ENCODE results near the gene ANAPC2.
"Not testable (repeated sequence)": the region's sequence is repeated elsewhere in the genome, so short reads cannot be mapped to it uniquely, and the experiment has no call there.

The ANAPC2 gene

DNA sequence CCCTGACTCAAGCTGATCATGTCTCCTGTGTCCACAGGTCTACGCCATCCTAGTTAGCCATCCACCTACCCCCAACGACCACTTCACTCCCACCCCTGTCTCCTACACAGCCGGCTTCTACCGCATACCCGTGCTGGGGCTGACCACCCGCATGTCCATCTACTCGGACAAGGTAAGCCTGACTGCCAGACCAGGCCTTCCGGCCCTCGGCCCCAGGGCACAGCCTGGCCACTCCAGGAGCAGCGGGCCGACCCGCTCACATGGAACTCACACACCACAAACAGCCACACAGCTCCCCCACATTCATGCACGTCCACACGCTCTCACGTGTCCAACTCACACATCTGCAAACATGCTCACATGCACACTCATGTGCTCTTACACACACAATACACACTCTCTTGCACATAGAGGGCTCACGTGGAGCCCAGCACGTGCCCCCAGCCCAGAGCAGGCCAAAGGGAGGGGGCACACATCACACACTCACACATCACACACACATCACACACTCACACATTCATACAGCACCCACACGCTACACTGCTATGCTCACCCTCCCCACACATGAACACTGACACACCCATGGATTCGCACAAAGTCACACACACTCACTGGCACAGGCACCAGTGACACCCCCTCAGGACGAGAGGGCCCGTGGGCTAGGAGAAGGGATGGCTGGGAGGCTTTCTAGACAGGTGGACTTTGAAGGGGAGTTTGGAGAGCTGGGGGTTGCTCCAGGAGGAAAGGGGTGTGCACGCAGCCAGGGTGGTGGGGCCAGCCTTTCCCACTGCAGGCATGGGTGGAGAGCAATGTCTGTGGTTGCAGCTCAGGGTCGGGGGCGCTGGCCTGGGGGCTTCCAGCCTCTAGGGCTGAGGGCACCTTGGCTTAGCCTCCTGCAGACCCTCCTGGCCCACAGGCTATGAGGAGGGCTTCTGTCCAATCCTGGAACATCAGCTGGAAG lies 46.1 kb downstream of the ANAPC2 start:
- intact Hi-C loops (cut with DNase I) = no loop called here
- peak in 3 of 42 donors; percentile 30 to 58 (median 49) for DNase-seq

GRCh38 chr9:137141050-137141810 lies 47.1 kb downstream of the ANAPC2 start:
- intact Hi-C loops (cut with DNase I) = no loop called here
- no peak for DNase-seq

DNA sequence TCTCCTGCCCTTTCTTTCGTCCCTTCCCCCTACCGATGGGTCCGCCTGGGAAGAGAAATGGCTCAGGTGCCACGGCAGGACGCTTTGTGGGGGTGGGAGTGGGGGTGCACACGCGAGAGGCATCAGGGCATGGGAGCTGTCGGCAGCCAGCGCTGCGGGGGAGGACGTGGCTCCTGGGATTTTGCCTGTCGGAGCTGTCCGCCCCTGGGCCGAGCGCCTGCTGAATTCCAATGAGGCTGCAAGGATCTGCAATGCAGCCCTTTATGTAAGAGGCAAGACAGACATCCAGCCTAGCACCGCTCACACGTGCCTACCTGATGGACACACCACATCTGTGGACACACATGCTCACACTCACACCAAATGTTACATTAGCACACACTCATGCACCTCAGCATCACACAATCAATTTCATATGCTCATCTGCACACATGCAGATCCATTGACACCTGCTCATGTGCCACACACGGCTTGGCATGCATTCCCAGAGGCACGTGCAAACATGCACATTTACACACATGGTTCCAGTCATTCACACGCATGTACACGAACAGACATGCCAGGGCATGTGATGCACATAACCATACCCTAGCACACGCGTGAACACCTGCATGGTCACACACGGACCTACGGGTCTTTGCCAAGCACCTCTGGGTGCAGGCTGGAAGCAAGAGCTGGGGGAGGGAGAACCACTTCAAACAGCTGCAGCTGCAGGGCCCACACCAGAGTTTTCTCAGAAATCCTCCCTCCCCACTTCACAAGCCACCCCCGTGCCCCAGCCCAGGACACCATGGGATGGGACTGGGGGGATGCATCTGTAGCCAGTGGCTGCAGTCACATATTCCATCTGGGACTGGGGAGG lies 48.0 kb downstream of the ANAPC2 start:
- intact Hi-C loops (cut with DNase I) = no loop called here
- peak; percentile 48 to 95 (median 82) for DNase-seq

- intact Hi-C loops (cut with DNase I) = no loop called here
- DNase-seq = no peak
These were observed 48.8 kb downstream of the ANAPC2 start for GRCh38 chr9:137139468-137140150.

- intact Hi-C loops (cut with DNase I) = no loop called here
- DNase-seq = peak in 41 of 42 donors; percentile 34 to 91 (median 76)
These were observed 49.5 kb downstream of the ANAPC2 start, which contains the start of gene GRIN1 for GRCh38 chr9:137138722-137139467. GRIN1 (plus strand) TSS chr9:137139154; CDS start chr9:137139487, 333 bp downstream.

DNA sequence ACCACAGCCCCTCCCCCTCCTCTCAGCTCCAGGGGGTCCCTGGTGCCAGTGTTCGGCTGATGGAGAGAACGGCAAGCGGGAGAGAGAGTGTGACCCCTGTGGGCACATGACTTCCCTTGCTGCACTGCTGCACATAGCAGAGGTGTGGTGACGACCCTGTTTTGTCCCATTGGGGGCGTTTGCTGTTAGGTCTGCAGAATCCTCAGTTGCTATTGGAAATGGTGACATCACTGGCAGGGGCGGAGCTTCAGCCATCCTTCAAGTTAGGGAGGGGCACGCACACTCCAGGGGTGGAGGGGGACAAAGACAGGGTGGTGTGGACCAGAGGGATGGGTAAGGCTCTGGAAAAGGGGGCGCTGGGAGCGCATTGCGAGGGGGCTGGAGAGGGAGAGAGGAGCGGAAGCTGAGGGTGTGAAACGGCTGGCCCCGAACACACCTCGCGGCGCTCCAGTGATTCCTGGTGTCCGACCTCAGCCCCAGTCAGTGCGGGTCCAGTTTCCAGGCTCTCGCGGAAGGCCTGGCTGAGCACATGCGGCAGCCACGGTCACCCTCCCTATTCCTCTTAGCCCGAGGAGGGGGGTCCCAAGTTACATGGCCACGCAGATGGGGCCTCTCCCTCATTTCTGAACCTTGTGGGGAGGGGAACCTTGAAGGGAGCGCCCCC lies 50.2 kb downstream of the ANAPC2 start:
- DNase-seq = peak; percentile 49 to 93 (median 77)
- intact Hi-C loops (cut with DNase I) = no loop called here

- DNase-seq = no peak
- intact Hi-C loops (cut with DNase I) = no loop called here
These were observed 51.3 kb downstream of the ANAPC2 start for GRCh38 chr9:137136881-137137607.

DNA sequence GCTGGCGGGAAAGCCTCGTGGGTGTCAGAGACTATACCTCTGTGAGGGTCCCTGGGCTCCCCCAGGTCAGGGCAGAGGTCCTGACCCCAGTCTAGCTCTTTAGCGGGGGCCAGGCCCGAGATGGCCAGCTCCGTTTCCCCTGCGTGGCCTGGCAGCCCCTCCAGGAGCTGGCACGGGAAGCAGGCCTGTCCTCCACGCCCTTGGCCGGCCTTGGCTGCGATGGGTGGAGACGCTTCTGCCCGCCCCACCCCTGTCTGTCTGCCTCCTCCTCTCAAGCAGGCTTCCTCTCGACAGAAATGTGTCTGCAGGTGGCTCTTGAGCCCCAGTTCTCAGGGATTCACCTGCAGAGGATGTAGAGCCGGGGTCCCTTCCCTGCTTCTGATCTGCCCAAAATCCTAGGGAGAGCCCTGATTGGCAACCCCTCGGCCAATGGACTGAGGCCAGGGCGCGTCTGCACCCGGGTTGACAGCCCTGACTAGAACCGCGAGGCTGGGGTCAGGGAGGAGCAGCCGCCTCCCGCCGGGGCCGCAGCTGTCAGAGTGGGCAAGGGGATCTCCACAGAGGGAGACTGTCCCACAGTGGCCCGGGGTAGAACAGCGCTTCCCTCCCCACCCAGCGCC lies 52.0 kb downstream of the ANAPC2 start:
- intact Hi-C loops (cut with DNase I) = no loop called here
- DNase-seq = no peak

DNA sequence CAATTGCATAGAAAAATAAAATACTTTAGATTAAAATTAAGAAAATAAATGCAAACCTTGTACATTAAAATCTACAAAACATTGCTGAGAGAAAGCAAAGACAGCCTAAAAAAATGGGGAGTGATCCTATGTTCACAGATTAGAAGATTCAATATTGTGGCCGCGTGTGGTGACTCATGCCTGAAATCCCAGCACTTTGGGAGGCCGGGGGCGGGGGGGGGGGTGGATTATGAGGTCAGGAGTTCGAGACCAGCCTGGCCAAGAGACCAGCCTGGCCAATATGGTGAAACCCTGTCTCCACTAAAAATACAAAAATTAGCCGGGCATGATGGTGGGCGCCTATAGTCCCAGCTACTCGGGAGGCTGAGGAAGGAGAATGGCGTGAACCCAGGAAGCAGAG lies 53.2 kb downstream of the ANAPC2 start:
- intact Hi-C loops (cut with DNase I); DNase-seq: not testable (repeated sequence)

- DNase-seq = no peak
- intact Hi-C loops (cut with DNase I) = no loop called here
These were observed 54.2 kb downstream of the ANAPC2 start for GRCh38 chr9:137134191-137134590.

GRCh38 chr9:137130176-137130755 lies 58.1 kb downstream of the ANAPC2 start:
- intact Hi-C loops (cut with DNase I) = no loop called here
- DNase-seq = no peak

- DNase-seq = peak; percentile 69 to 94 (median 88)
- intact Hi-C loops (cut with DNase I) = loop anchor here (10.0 kb wide), 1 partner anchor 55 kb away; the partner anchor contains the start of genes ANAPC2 and SSNA1
These were observed 58.7 kb downstream of the ANAPC2 start for GRCh38 chr9:137129456-137130175.

DNA sequence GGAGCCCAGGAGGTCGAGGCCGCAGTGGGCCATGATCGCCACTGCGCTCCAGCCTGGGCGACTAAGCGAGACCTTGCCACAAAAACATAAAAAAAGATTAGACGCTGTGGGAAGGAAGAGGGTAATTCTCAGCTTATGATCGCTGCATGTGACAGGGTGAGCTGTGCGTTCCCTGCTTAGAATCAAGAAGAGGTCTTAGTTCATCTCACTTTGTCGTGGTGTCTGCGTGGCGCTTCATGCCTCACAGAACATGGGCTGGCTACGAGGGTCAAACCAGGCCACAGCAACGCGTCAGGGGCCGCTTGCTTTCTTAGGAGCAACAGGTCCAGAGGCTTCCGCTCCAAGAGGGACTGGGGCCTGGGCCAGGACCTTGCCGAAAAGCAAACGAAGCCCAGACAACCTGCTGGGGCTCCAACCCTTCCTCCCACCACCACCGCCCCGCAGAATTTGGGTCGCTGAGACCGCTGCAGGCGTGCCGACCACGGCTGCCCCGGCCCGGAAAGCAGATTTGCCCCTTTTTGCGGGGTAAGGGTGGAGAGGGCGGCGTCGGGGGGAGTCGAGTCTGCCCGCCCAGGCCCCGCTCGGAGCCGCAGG lies 59.4 kb downstream of the ANAPC2 start:
- DNase-seq = no peak
- intact Hi-C loops (cut with DNase I) = loop anchor here (10.0 kb wide), 1 partner anchor 56 kb away; the partner anchor contains the start of genes ANAPC2 and SSNA1

DNA sequence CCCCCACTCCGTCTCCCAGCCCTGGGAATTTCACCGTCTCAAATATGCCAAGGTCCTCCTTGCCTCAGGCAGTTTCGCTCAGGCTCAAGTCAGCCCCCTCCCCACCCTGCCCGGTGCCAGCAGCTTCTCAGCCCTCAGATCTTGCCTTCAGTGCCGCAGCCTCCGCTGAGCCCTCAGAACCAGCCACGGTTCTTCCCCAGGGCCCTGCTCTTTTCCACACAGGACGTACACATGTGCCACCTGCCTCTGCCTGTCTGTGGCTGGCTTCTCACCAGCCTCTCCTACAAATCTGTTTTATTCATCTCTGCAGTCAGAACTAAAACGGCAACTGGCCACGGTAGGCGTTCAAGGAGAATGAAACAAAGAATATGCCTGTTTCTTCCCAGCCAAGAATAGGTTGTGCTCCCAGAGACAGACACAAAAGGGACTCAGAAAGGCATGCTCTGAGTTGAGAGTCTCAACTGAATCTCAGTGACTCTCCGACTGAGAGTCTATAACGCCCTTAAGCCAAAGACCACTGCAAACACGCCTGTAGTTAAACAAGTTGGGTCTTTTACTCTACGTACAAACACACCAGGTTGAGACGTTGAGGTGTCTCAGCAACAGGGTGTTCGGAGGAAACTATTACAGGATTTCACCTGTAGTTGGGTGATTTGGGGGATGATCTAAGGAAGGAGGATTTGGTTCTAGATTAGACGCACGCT lies 60.0 kb downstream of the ANAPC2 start:
- DNase-seq = no peak
- intact Hi-C loops (cut with DNase I) = loop anchor here (10.0 kb wide), 1 partner anchor 56 kb away; the partner anchor contains the start of genes ANAPC2 and SSNA1
